H9 (cell line): ENCODE data around the gene ITIH2. TPM values are rescaled to one million over a fixed set of nuclear protein-coding genes. Genes with fewer than 3 reads are reported as not detected.

Experiments
- DNase-seq: peaks from one replicate; pipeline ENCODE4 v3.0.0-alpha.2; 2017
- H2AFZ ChIP-seq: one replicate; pipeline ENCODE4 v1.6.1; 2013; ENCODE audit warnings: mild to moderate bottlenecking, low read length, control low read depth, moderate library complexity
- H2AK5ac ChIP-seq: 2 replicates; pipeline ENCODE4 v1.6.1; 2013; ENCODE audit warnings: low read length, control low read depth, mixed read lengths; ENCODE audit not compliant: insufficient read length
- H2BK120ac ChIP-seq: one replicate; pipeline ENCODE4 v1.6.1; 2013; ENCODE audit warnings: low read depth, mild to moderate bottlenecking, low read length, control low read depth, inconsistent platforms; ENCODE audit not compliant: poor library complexity, severe bottlenecking
- H2BK12ac ChIP-seq: 2 replicates; pipeline ENCODE4 v1.6.1; 2013; ENCODE audit warnings: low read length, control low read depth, mixed read lengths, low read depth; ENCODE audit not compliant: insufficient read length
- H2BK15ac ChIP-seq: 2 replicates; pipeline ENCODE4 v1.6.1; 2013; ENCODE audit warnings: low read depth, low read length, control low read depth
- H2BK20ac ChIP-seq: one replicate; pipeline ENCODE4 v1.6.1; 2013; ENCODE audit warnings: low read depth, mild to moderate bottlenecking, low read length, control low read depth, inconsistent platforms; ENCODE audit not compliant: poor library complexity, severe bottlenecking
- H2BK5ac ChIP-seq: 2 replicates; pipeline ENCODE4 v1.6.1; 2013; ENCODE audit warnings: low read length, control low read depth, mixed read lengths; ENCODE audit not compliant: insufficient read length
- H3K14ac ChIP-seq: 2 replicates; pipeline ENCODE4 v1.6.1; 2013; ENCODE audit warnings: low read length, control low read depth; ENCODE audit not compliant: insufficient read depth
- H3K18ac ChIP-seq: 2 replicates; pipeline ENCODE4 v1.6.1; 2013; ENCODE audit warnings: low read depth, mild to moderate bottlenecking, mixed read lengths, low read length, control low read depth; ENCODE audit not compliant: insufficient read length
- H3K23ac ChIP-seq: 2 replicates; pipeline ENCODE4 v1.6.1; 2013; ENCODE audit warnings: low read length, control low read depth, mixed read lengths, low read depth; ENCODE audit not compliant: insufficient read length
- H3K23me2 ChIP-seq: 2 replicates; pipeline ENCODE4 v1.6.1; 2013; ENCODE audit warnings: low read depth, mild to moderate bottlenecking, mixed read lengths, low read length, control low read depth; ENCODE audit not compliant: insufficient read length, poor library complexity, severe bottlenecking
- H3K27ac ChIP-seq: 2 replicates; pipeline ENCODE4 v1.5.1; 2013; ENCODE audit warnings: low read length, control low read depth, mixed read lengths, low read depth; ENCODE audit not compliant: insufficient read length
- H3K27me3 ChIP-seq: 2 replicates; pipeline ENCODE4 v1.6.1; 2013; ENCODE audit warnings: low read length, control low read depth, inconsistent platforms; ENCODE audit not compliant: insufficient read depth
- H3K4ac ChIP-seq: 2 replicates; pipeline ENCODE4 v1.6.1; 2013; ENCODE audit warnings: low read depth, mild to moderate bottlenecking, control low read depth, inconsistent platforms, low read length, moderate library complexity
- H3K4me1 ChIP-seq: 2 replicates; pipeline ENCODE4 v1.6.1; 2013; ENCODE audit warnings: low read length, control low read depth, inconsistent platforms; ENCODE audit not compliant: insufficient read depth
- H3K4me2 ChIP-seq: 2 replicates; pipeline ENCODE4 v1.6.1; 2013; ENCODE audit warnings: low read length, control low read depth, mixed read lengths; ENCODE audit not compliant: insufficient read length, insufficient read depth
- H3K56ac ChIP-seq: 2 replicates; pipeline ENCODE4 v1.6.1; 2013; ENCODE audit warnings: low read depth, mild to moderate bottlenecking, mixed read lengths, low read length, control low read depth; ENCODE audit not compliant: insufficient read length
- H3K79me1 ChIP-seq: 2 replicates; pipeline ENCODE4 v1.6.1; 2013; ENCODE audit warnings: low read depth, mild to moderate bottlenecking, moderate library complexity, low read length, control low read depth, inconsistent platforms; ENCODE audit not compliant: insufficient read depth, poor library complexity, severe bottlenecking
- H3K79me2 ChIP-seq: 2 replicates; pipeline ENCODE4 v1.6.1; 2013; ENCODE audit warnings: low read length, control low read depth, inconsistent platforms; ENCODE audit not compliant: insufficient read depth
- H3K9ac ChIP-seq: 2 replicates; pipeline ENCODE4 v1.6.1; 2013; ENCODE audit warnings: low read length, control low read depth, mixed read lengths; ENCODE audit not compliant: insufficient read length; ENCODE audit errors: extremely low read depth
- H3K9me3 ChIP-seq: one replicate; pipeline ENCODE4 v1.6.1; 2013; ENCODE audit warnings: low read depth, low read length, inconsistent platforms; ENCODE audit not compliant: control insufficient read depth
- H3T11ph ChIP-seq: one replicate; pipeline ENCODE4 v1.6.1; 2013; ENCODE audit warnings: mild to moderate bottlenecking, low read length, control low read depth, inconsistent platforms
- H4K20me1 ChIP-seq: one replicate; pipeline ENCODE4 v1.6.1; 2013; ENCODE audit not compliant: control insufficient read depth, insufficient read length, insufficient read depth
- H4K5ac ChIP-seq: 2 replicates; pipeline ENCODE4 v1.6.1; 2013; ENCODE audit warnings: low read depth, mild to moderate bottlenecking, mixed read lengths, low read length, control low read depth; ENCODE audit not compliant: insufficient read length
- H4K8ac ChIP-seq: replicated peaks from 2 replicates; pipeline ENCODE4 v1.6.1; 2013; ENCODE audit warnings: low read length, control low read depth, mixed read lengths, low read depth; ENCODE audit not compliant: insufficient read length
- H4K91ac ChIP-seq: 2 replicates; pipeline ENCODE4 v1.6.1; 2013; ENCODE audit warnings: low read depth, mild to moderate bottlenecking, moderate library complexity, mixed read lengths, low read length, control low read depth; ENCODE audit not compliant: insufficient read length
- H3K27ac Mint-ChIP-seq, 3 experiments: 2 replicates in 2 of 3; 3 replicates in 1 of 3; pipeline ENCODE4 v1.8.0; 2020 to 2021; ENCODE audit warnings: mixed read lengths in 3 of 3, mild to moderate bottlenecking in 1 of 3, moderate library complexity in 1 of 3
- H3K27me3 Mint-ChIP-seq: 2 replicates; pipeline ENCODE4 v1.8.0; 2021; ENCODE audit warnings: low read depth, mild to moderate bottlenecking, moderate library complexity, mixed read lengths
- H3K36me3 Mint-ChIP-seq, 3 experiments: 2 replicates in 2 of 3; 3 replicates in 1 of 3; pipeline ENCODE4 v1.8.0; 2020 to 2021; ENCODE audit warnings: low read depth in 3 of 3, mixed read lengths in 3 of 3; ENCODE audit not compliant: insufficient read depth in 1 of 3
- H3K4me1 Mint-ChIP-seq, 2 experiments: 2 replicates each; pipeline ENCODE4 v1.8.0; 2020; ENCODE audit warnings: mixed read lengths in 2 of 2
- H3K4me3 Mint-ChIP-seq, 2 experiments: 2 replicates in 1 of 2; 3 replicates in 1 of 2; pipeline ENCODE4 v1.8.0; 2020 to 2021; ENCODE audit warnings: mild to moderate bottlenecking in 2 of 2, mixed read lengths in 2 of 2, moderate library complexity in 1 of 2
- H3K9me3 Mint-ChIP-seq, 2 experiments: 2 replicates in 1 of 2; 3 replicates in 1 of 2; pipeline ENCODE4 v1.8.0; 2020; ENCODE audit warnings: mild to moderate bottlenecking in 2 of 2, mixed read lengths in 2 of 2, moderate library complexity in 1 of 2
- WGBS: extraction: QIAGEN DNeasy Blood & Tissue Kit; methylation state at CpG from one replicate; pipeline ENCODE4 v1.1.7; 2013; ENCODE audit warnings: missing lambda C conversion rate, low lambda C conversion rate, mixed read lengths; ENCODE audit not compliant: insufficient read length; ENCODE audit errors: extremely low coverage; 5-methylcytosine and 5-hydroxymethylcytosine counted together
- total RNA-seq: library from RNA; stranded (reverse); gene quantifications from 2 replicates; pipeline ENCODE4 v1.2.1, GENCODE V29; 2021
- TF ChIP-seq, protein P1 (sequence below): fragments of 200-600 bp; sonication (generic); conservative IDR thresholded peaks from 3 replicates; pipeline ENCODE4 v1.8.0; 2021; ENCODE audit warnings: antibody characterized with exemption, mild to moderate bottlenecking

The ITIH2 gene
- total RNA-seq, 1 experiment from 2014 or later = not detected

DNA sequence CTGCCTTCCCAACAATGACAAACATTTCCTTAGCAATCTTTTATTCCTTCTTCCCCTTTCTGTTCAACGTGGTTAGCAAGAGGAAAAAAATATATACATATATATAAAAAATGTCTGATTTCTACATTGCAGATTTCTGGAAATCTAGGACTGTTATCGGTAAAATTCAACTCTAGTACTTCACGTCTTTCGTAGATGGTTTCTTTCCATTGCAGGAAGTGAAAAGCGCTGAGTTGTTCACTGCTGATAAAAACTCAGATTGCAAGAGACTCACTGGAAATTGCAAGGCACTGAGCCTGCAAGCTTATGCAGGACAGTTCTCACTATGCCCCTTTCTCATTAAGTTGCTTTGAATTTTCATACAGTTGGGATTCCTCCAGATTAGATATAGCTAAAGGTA is 60.8 kb downstream of the ITIH2 start:
- Histone ChIP-seq H3K14ac (no peak overlapping the region), H4K5ac (no peak overlapping the region), H2BK120ac (no peak overlapping the region), H2BK12ac (no peak overlapping the region), H4K20me1 (no peaks in the 10 kb centered on the region), H2AK5ac (no peak overlapping the region), H3K56ac (no peak overlapping the region), H3K18ac (no peak overlapping the region), H3K27me3 (no peaks in the 10 kb centered on the region), H3K4me2 (no peak overlapping the region), H3K4me1 (no peaks in the 10 kb centered on the region), H3K23me2 (no peaks in the 10 kb centered on the region), H2BK5ac (no peak overlapping the region), H3K27ac (no peak overlapping the region), H3K4ac (no peak overlapping the region), H3K79me2 (no peaks in the 10 kb centered on the region), H3T11ph (no peak overlapping the region), H3K23ac (no peak overlapping the region), H3K9me3 (no peaks in the 10 kb centered on the region), H4K91ac (no peak overlapping the region), H3K79me1 (no peaks in the 10 kb centered on the region), H2BK15ac (no peak overlapping the region), H2AFZ (no peak overlapping the region), H2BK20ac (no peak overlapping the region), H4K8ac (no peak overlapping the region), H3K9ac (no peak overlapping the region)
- Mint-ChIP-seq H3K4me3 (no peak overlapping the region), H3K4me1 (no peaks in the 10 kb centered on the region), H3K36me3 (peaks cover 31 to 81% (median 73%) of the 10 kb centered on the region in 3 experiments; a peak in 6 of 7 replicates), H3K9me3 (no peaks in the 10 kb centered on the region), H3K27me3 (no peaks in the 10 kb centered on the region), H3K27ac (no peak overlapping the region)
- TF ChIP-seq, protein P1, sequence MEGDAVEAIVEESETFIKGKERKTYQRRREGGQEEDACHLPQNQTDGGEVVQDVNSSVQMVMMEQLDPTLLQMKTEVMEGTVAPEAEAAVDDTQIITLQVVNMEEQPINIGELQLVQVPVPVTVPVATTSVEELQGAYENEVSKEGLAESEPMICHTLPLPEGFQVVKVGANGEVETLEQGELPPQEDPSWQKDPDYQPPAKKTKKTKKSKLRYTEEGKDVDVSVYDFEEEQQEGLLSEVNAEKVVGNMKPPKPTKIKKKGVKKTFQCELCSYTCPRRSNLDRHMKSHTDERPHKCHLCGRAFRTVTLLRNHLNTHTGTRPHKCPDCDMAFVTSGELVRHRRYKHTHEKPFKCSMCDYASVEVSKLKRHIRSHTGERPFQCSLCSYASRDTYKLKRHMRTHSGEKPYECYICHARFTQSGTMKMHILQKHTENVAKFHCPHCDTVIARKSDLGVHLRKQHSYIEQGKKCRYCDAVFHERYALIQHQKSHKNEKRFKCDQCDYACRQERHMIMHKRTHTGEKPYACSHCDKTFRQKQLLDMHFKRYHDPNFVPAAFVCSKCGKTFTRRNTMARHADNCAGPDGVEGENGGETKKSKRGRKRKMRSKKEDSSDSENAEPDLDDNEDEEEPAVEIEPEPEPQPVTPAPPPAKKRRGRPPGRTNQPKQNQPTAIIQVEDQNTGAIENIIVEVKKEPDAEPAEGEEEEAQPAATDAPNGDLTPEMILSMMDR = no peak
- no CpG with 5 or more reads among the region's 5 CpGs for WGBS
- DNase-seq = no peak
